Keratinocyte (primary cell): ENCODE measurements around the gene C11orf87.

ENCODE experiments used
- EZH2 ChIP-seq: IDR thresholded peaks from one replicate; pipeline ENCODE4 v1.6.1; 2012; ENCODE audit warnings: inconsistent platforms, mild to moderate bottlenecking, low read length, moderate library complexity
- TF ChIP-seq, protein P1 (sequence below), 3 experiments: IDR thresholded peaks in 1 of 3; conservative IDR thresholded peaks in 1 of 3; optimal IDR thresholded peaks in 1 of 3; 2 replicates in 2 of 3; 3 replicates in 1 of 3; pipeline versions ENCODE3 to v1.5.1; 2011; ENCODE audit warnings: low read length in 3 of 3, mild to moderate bottlenecking in 3 of 3, moderate library complexity in 2 of 3, control low read depth in 1 of 3, inconsistent platforms in 1 of 3; ENCODE audit not compliant: insufficient read depth in 2 of 3; ENCODE audit errors: extremely low read depth in 1 of 3

DNA sequence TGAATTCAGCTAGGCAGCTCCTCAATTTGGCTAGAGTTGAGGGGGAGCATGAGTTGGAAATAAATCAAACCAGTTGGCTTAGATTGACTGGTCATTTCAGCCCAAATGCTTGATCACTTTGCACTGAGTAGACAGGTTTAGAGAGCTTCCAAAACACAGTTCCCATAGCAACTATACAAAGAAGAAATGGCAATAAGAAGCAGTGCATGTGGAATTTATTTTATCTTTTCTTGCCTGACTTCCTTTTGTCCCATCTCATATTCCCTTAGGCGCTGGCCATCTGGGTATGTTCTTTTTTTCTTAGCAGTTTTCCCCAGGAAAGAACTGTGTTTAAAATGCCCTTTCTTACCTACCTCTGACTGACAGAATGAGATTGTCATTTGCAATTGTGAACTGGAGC, 38.7 kb upstream of the C11orf87 start:
- TF ChIP-seq, protein P1, sequence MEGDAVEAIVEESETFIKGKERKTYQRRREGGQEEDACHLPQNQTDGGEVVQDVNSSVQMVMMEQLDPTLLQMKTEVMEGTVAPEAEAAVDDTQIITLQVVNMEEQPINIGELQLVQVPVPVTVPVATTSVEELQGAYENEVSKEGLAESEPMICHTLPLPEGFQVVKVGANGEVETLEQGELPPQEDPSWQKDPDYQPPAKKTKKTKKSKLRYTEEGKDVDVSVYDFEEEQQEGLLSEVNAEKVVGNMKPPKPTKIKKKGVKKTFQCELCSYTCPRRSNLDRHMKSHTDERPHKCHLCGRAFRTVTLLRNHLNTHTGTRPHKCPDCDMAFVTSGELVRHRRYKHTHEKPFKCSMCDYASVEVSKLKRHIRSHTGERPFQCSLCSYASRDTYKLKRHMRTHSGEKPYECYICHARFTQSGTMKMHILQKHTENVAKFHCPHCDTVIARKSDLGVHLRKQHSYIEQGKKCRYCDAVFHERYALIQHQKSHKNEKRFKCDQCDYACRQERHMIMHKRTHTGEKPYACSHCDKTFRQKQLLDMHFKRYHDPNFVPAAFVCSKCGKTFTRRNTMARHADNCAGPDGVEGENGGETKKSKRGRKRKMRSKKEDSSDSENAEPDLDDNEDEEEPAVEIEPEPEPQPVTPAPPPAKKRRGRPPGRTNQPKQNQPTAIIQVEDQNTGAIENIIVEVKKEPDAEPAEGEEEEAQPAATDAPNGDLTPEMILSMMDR (optimal IDR thresholded peaks at IDR 0.05 in 1 of 3, IDR thresholded peaks at IDR 0.05 in 1 of 3, conservative IDR thresholded peaks at IDR 0.05 in 1 of 3; ENCODE audit: extremely low read depth in 1 of 3, insufficient read depth in 2 of 3, low read length in 3 of 3), result no peak
- TF ChIP-seq EZH2, result no peak
